Muscle of leg (tissue), 11 donors: ENCODE data around the gene PRIMA1. TPM values are rescaled to one million over a fixed set of nuclear protein-coding genes. Genes with fewer than 3 reads are reported as not detected.

Experiments
- DNase-seq: peaks from one replicate; pipeline ENCODE4 v3.0.0; 2013
- H3K27ac ChIP-seq: one replicate; pipeline ENCODE4 v1.5.1; 2013; ENCODE audit warnings: mild to moderate bottlenecking, low read length, control low read depth
- H3K27me3 ChIP-seq: one replicate; pipeline ENCODE4 v1.6.1; 2013; ENCODE audit warnings: low read length; ENCODE audit not compliant: control insufficient read depth, insufficient read depth
- H3K36me3 ChIP-seq: one replicate; pipeline ENCODE4 v1.6.1; 2013; ENCODE audit warnings: low read length; ENCODE audit not compliant: control insufficient read depth, insufficient read depth
- H3K4me1 ChIP-seq: one replicate; pipeline ENCODE4 v1.6.1; 2013; ENCODE audit warnings: low read length; ENCODE audit not compliant: control insufficient read depth, insufficient read depth
- H3K4me3 ChIP-seq: one replicate; pipeline ENCODE4 v1.5.1; 2013; ENCODE audit warnings: low read length, control low read depth
- H3K9me3 ChIP-seq: replicated peaks from 2 replicates; pipeline ENCODE4 v1.6.1; 2013; ENCODE audit warnings: low read depth, low read length; ENCODE audit not compliant: control insufficient read depth
- WGBS: methylation state at CpG from one replicate; pipeline ENCODE4 v1.1.5; 2013; ENCODE audit warnings: missing lambda C conversion rate; ENCODE audit not compliant: insufficient coverage; 5-methylcytosine and 5-hydroxymethylcytosine counted together
- polyA plus RNA-seq, 8 donors: library from polyadenylated mRNA; unstranded; fragments of 120-200 nt; gene quantifications; one replicate each; pipeline versions ENCODE4 v1.2.1 to v1.2.3, GENCODE V29; 2013; ENCODE audit warnings: inconsistent platforms in 1 of 8, low replicate concordance in 1 of 8; ENCODE audit not compliant: insufficient read length in 8 of 8, insufficient read depth in 1 of 8
- total RNA-seq: library from RNA; stranded (reverse); fragments of 120-200 nt; gene quantifications from one replicate; pipeline ENCODE4 v1.2.4, GENCODE V29; 2013

PRIMA1 gene
- total and polyA plus RNA-seq, 9 donors, result 0.75 to 4.6 (median 3.2) TPM

GRCh38 chr14:93705513-93706156 is 82.7 kb downstream of the PRIMA1 start:
- Histone ChIP-seq H3K36me3 (no peaks in the 10 kb centered on the region), H3K4me3 (no peak overlapping the region), H3K27ac (no peak overlapping the region), H3K4me1 (no peaks in the 10 kb centered on the region), H3K9me3 (no peaks in the 10 kb centered on the region), H3K27me3 (peaks cover 3% of the 10 kb centered on the region)
- DNase-seq, result no peak
- 78% methylated on average over 11 of the region's 15 CpGs for WGBS

- no peaks in the 10 kb centered on the region for H3K4me1 ChIP-seq
- H3K9me3 ChIP-seq, result peaks cover 2% of the 10 kb centered on the region
- H3K27me3 ChIP-seq, result peaks cover 3% of the 10 kb centered on the region
- no peak overlapping the region for H3K4me3 ChIP-seq
- DNase-seq, result no peak
- H3K36me3 ChIP-seq, result no peaks in the 10 kb centered on the region
- H3K27ac ChIP-seq, result no peak overlapping the region
- 86% methylated on average over 4 of the region's 6 CpGs for WGBS
These were observed 84.3 kb downstream of the PRIMA1 start for GRCh38 chr14:93703941-93704340.

- DNase-seq, result no peak
- 67% methylated on average over 2 of the region's 6 CpGs for WGBS
- Histone ChIP-seq H3K36me3 (no peaks in the 10 kb centered on the region), H3K27ac (no peak overlapping the region), H3K4me3 (no peak overlapping the region), H3K9me3 (peaks cover 2% of the 10 kb centered on the region), H3K4me1 (no peaks in the 10 kb centered on the region), H3K27me3 (peaks cover 3% of the 10 kb centered on the region)
These were observed 85.3 kb downstream of the PRIMA1 start for GRCh38 chr14:93702946-93703345.

GRCh38 chr14:93701562-93701961 is 86.7 kb downstream of the PRIMA1 start:
- no peak for DNase-seq
- H3K36me3 ChIP-seq, result no peaks in the 10 kb centered on the region
- no peak overlapping the region for H3K27ac ChIP-seq
- WGBS, result no CpG with 5 or more reads among the region's 2 CpGs
- no peaks in the 10 kb centered on the region for H3K4me1 ChIP-seq
- no peak overlapping the region for H3K4me3 ChIP-seq
- peaks cover 2% of the 10 kb centered on the region for H3K9me3 ChIP-seq
- H3K27me3 ChIP-seq, result peaks cover 3% of the 10 kb centered on the region

- Histone ChIP-seq H3K9me3 (peaks cover 2% of the 10 kb centered on the region), H3K4me1 (no peaks in the 10 kb centered on the region), H3K4me3 (no peak overlapping the region), H3K36me3 (no peaks in the 10 kb centered on the region), H3K27me3 (no peaks in the 10 kb centered on the region), H3K27ac (no peak overlapping the region)
- DNase-seq, result no peak
These were observed 87.4 kb downstream of the PRIMA1 start for GRCh38 chr14:93700928-93701327.

GRCh38 chr14:93693914-93694313 is 94.4 kb downstream of the PRIMA1 start:
- WGBS, result 83% methylated on average over 3 of the region's 6 CpGs
- H3K27me3 ChIP-seq, result no peaks in the 10 kb centered on the region
- H3K27ac ChIP-seq, result no peak overlapping the region
- H3K9me3 ChIP-seq, result no peaks in the 10 kb centered on the region
- H3K4me1 ChIP-seq, result no peaks in the 10 kb centered on the region
- no peak for DNase-seq
- H3K36me3 ChIP-seq, result no peaks in the 10 kb centered on the region
- H3K4me3 ChIP-seq, result no peak overlapping the region

GRCh38 chr14:93691042-93691780 is 97.1 kb downstream of the PRIMA1 start:
- no peak overlapping the region for H3K4me3 ChIP-seq
- no peaks in the 10 kb centered on the region for H3K4me1 ChIP-seq
- 86% methylated on average over 5 of the region's 16 CpGs for WGBS
- peaks cover 10% of the 10 kb centered on the region for H3K27me3 ChIP-seq
- no peak for DNase-seq
- H3K36me3 ChIP-seq, result no peaks in the 10 kb centered on the region
- no peaks in the 10 kb centered on the region for H3K9me3 ChIP-seq
- no peak overlapping the region for H3K27ac ChIP-seq

GRCh38 chr14:93690146-93690545 is 98.1 kb downstream of the PRIMA1 start:
- WGBS, result 67% methylated on average over 1 of the region's 6 CpGs
- Histone ChIP-seq H3K27me3 (peaks cover 10% of the 10 kb centered on the region), H3K4me3 (no peak overlapping the region), H3K4me1 (no peaks in the 10 kb centered on the region), H3K36me3 (no peaks in the 10 kb centered on the region), H3K27ac (no peak overlapping the region), H3K9me3 (no peaks in the 10 kb centered on the region)
- DNase-seq, result no peak

- H3K36me3 ChIP-seq, result no peaks in the 10 kb centered on the region
- H3K27ac ChIP-seq, result no peak overlapping the region
- no peaks in the 10 kb centered on the region for H3K9me3 ChIP-seq
- DNase-seq, result no peak
- no peaks in the 10 kb centered on the region for H3K4me1 ChIP-seq
- peaks cover 10% of the 10 kb centered on the region for H3K27me3 ChIP-seq
- no peak overlapping the region for H3K4me3 ChIP-seq
- no CpG with 5 or more reads among the region's 4 CpGs for WGBS
These were observed 99.5 kb downstream of the PRIMA1 start for GRCh38 chr14:93688820-93689219.

GRCh38 chr14:93688239-93688666 is 100.0 kb downstream of the PRIMA1 start:
- 62% methylated on average over 3 of the region's 5 CpGs for WGBS
- no peaks in the 10 kb centered on the region for H3K4me1 ChIP-seq

More at GRCh38 chr14:93688239-93688666, 100.0 kb downstream of the PRIMA1 start:
- DNase-seq, result no peak
- no peaks in the 10 kb centered on the region for H3K9me3 ChIP-seq
- no peaks in the 10 kb centered on the region for H3K36me3 ChIP-seq
- no peak overlapping the region for H3K27ac ChIP-seq
- peaks cover 10% of the 10 kb centered on the region for H3K27me3 ChIP-seq
- H3K4me3 ChIP-seq, result no peak overlapping the region
